Measurements from ENCODE around the gene PGS1.

DNA sequence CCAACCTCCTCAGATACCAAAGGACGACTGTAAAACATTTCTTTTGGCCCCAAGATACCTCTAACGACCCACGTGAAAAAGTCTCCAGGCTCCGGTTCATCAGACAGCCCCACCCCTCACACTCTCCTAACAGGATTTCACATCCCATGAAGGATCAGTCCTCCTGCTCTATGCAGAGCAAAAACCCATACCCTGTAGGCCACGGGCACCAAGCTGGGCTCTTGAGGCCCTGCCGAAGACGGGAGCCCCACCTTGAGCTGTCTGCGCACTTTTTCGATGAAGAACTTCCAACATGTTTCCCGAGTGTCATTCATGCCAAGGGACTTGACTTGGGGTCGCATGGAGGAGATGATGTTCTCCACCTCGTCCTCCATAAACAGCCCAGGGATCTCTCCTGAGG is 89.9 kb downstream of the PGS1 start:
- TF ChIP-seq SMC3 (IDR thresholded peaks at IDR 0.05; ENCODE audit: borderline replicate concordance, low read length) (no peak), NFYB (IDR thresholded peaks at IDR 0.05; ENCODE audit: insufficient read depth, low read depth, low read length) (no peak), ZNF274 (IDR thresholded peaks at IDR 0.05; ENCODE audit: insufficient read depth, insufficient read length) (no peak), CBX3 (IDR thresholded peaks at IDR 0.05; ENCODE audit: borderline replicate concordance, low read depth) (no peak), SP1 (IDR thresholded peaks at IDR 0.05; ENCODE audit: low read depth, low read length) (no peak), CEBPB (IDR thresholded peaks at IDR 0.05; ENCODE audit: borderline replicate concordance in 1 of 2, low read depth in 2 of 2, low read length in 2 of 2) (no peak), MEF2A (IDR thresholded peaks at IDR 0.05; ENCODE audit: insufficient read depth, low read depth, low read length) (no peak), NFYA (IDR thresholded peaks at IDR 0.05; ENCODE audit: borderline replicate concordance, low read depth, low read length) (no peak), JUND (IDR thresholded peaks at IDR 0.05; ENCODE audit: low read depth, low read length) (no peak), SUZ12 (IDR thresholded peaks at IDR 0.05; ENCODE audit: unreplicated experiment) (no peak), EZH2 (IDR thresholded peaks at IDR 0.05; ENCODE audit: borderline replicate concordance, control insufficient read depth, low read depth, low read length) (no peak)
- TF ChIP-seq, protein P1, sequence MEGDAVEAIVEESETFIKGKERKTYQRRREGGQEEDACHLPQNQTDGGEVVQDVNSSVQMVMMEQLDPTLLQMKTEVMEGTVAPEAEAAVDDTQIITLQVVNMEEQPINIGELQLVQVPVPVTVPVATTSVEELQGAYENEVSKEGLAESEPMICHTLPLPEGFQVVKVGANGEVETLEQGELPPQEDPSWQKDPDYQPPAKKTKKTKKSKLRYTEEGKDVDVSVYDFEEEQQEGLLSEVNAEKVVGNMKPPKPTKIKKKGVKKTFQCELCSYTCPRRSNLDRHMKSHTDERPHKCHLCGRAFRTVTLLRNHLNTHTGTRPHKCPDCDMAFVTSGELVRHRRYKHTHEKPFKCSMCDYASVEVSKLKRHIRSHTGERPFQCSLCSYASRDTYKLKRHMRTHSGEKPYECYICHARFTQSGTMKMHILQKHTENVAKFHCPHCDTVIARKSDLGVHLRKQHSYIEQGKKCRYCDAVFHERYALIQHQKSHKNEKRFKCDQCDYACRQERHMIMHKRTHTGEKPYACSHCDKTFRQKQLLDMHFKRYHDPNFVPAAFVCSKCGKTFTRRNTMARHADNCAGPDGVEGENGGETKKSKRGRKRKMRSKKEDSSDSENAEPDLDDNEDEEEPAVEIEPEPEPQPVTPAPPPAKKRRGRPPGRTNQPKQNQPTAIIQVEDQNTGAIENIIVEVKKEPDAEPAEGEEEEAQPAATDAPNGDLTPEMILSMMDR (IDR thresholded peaks at IDR 0.05 in 2 of 3, conservative IDR thresholded peaks at IDR 0.05 in 1 of 3; ENCODE audit: control insufficient read depth in 2 of 3, extremely low read depth in 1 of 3, insufficient read depth in 1 of 3, low read depth in 3 of 3, low read length in 3 of 3), result no peak
